HepG2 (cell line): ENCODE data around the gene TMEM217. TPM values are rescaled to one million over a fixed set of nuclear protein-coding genes. Genes with fewer than 3 reads are reported as not detected.

Experiments used
- ARID3A ChIP-seq: IDR thresholded peaks from 2 replicates; pipeline ENCODE4 v1.6.1; 2012; ENCODE audit warnings: low read depth, low read length, improper control_type of control experiment
- BRD4 ChIP-seq: sonication (generic); formaldehyde crosslinking; IDR thresholded peaks from 2 replicates; pipeline ENCODE4 v1.4.0; 2020; ENCODE audit warnings: missing genetic modification reagents
- CC2D1A ChIP-seq: sonication (generic); formaldehyde crosslinking; IDR thresholded peaks from 2 replicates; pipeline ENCODE4 v1.8.1; 2023; ENCODE audit warnings: mild to moderate bottlenecking, missing genetic modification reagents
- CENPBD1 ChIP-seq: sonication (generic); formaldehyde crosslinking; IDR thresholded peaks from 2 replicates; pipeline ENCODE4 v1.8.0; 2022; ENCODE audit warnings: missing genetic modification reagents, low read depth, mild to moderate bottlenecking, borderline replicate concordance
- DBP ChIP-seq: sonication (generic); formaldehyde crosslinking; IDR thresholded peaks from 2 replicates; pipeline ENCODE4 v1.4.0; 2020; ENCODE audit warnings: missing genetic modification reagents; ENCODE audit errors: not compliant biosample characterization
- EP300 ChIP-seq, 3 experiments: sonication (generic) in 1 of 3; formaldehyde crosslinking in 1 of 3; IDR thresholded peaks; 2 replicates each; pipeline versions ENCODE4 v1.5.1 to v1.6.1; 2011 to 2020; ENCODE audit warnings: low read depth in 2 of 3, low read length in 2 of 3, borderline replicate concordance in 1 of 3, improper control_type of control experiment in 1 of 3, mild to moderate bottlenecking in 1 of 3, missing genetic modification reagents in 1 of 3, moderate library complexity in 1 of 3
- IRF9 ChIP-seq: sonication (generic); formaldehyde crosslinking; IDR thresholded peaks from 2 replicates; pipeline ENCODE4 v1.8.0; 2022; ENCODE audit warnings: missing genetic modification reagents, mild to moderate bottlenecking, borderline replicate concordance
- MEIS1 ChIP-seq: sonication (generic); formaldehyde crosslinking; IDR thresholded peaks from 2 replicates; pipeline ENCODE4 v1.9.0; 2021; ENCODE audit warnings: mild to moderate bottlenecking, missing genetic modification reagents, moderate library complexity, borderline replicate concordance
- PCBP2 ChIP-seq: fragments of 200-400 bp; formaldehyde crosslinking; optimal IDR thresholded peaks from 2 replicates; pipeline ENCODE3; 2018; ENCODE audit warnings: low read length, low read depth; ENCODE audit not compliant: poor library complexity, severe bottlenecking
- PRDM15 ChIP-seq: sonication (generic); formaldehyde crosslinking; IDR thresholded peaks from 2 replicates; pipeline ENCODE4 v1.4.0; 2020; ENCODE audit warnings: missing genetic modification reagents
- SATB2 ChIP-seq: sonication (generic); formaldehyde crosslinking; IDR thresholded peaks from 2 replicates; pipeline ENCODE4 v1.5.0; 2020; ENCODE audit warnings: missing genetic modification reagents
- TARDBP ChIP-seq: sonication (generic); formaldehyde crosslinking; IDR thresholded peaks from 2 replicates; pipeline ENCODE4 v1.8.0; 2022; ENCODE audit warnings: mild to moderate bottlenecking, missing genetic modification reagents
- TCF12 ChIP-seq, 2 experiments: fragments of 450-650 bp in 1 of 2; sonication (generic) in 1 of 2; formaldehyde crosslinking in 1 of 2; IDR thresholded peaks; 2 replicates each; pipeline versions ENCODE4 v1.6.1 to v1.8.0; 2017 to 2022; ENCODE audit warnings: antibody characterized with exemption in 1 of 2, mild to moderate bottlenecking in 1 of 2, missing genetic modification reagents in 1 of 2, moderate library complexity in 1 of 2
- TCF7L2 ChIP-seq: IDR thresholded peaks from 2 replicates; pipeline ENCODE4 v1.6.1; 2011; ENCODE audit warnings: mild to moderate bottlenecking, low read depth, low read length, moderate library complexity
- ZFYVE20 ChIP-seq: sonication (generic); formaldehyde crosslinking; IDR thresholded peaks from 2 replicates; pipeline ENCODE4 v1.8.0; 2023; ENCODE audit warnings: low read depth, mild to moderate bottlenecking, moderate library complexity, missing genetic modification reagents, borderline replicate concordance
- ZNF557 ChIP-seq: sonication (generic); formaldehyde crosslinking; IDR thresholded peaks from 2 replicates; pipeline ENCODE4 v1.4.0; 2020; ENCODE audit warnings: missing genetic modification reagents
- ZNF749 ChIP-seq: sonication (generic); formaldehyde crosslinking; IDR thresholded peaks from 2 replicates; pipeline ENCODE4 v1.8.0; 2022; ENCODE audit warnings: mild to moderate bottlenecking, missing genetic modification reagents, moderate library complexity, borderline replicate concordance
- polyA plus RNA-seq, 8 experiments: library from polyadenylated mRNA; depleted of rRNA in 3 of 8; stranded (reverse) in 7 of 8; unstranded in 1 of 8; fragments of >200 nt; fragmentation: Illumina TruSeq in 4 of 8; extraction: Trizol in 4 of 8; gene quantifications; 2 replicates each; pipeline versions ENCODE4 v1.2.1 to v1.2.3, GENCODE V29; 2011 to 2016; ENCODE audit warnings: low read depth in 4 of 8, missing spikeins in 1 of 8, mixed read lengths in 1 of 8; ENCODE audit not compliant: insufficient read depth in 1 of 8
- total RNA-seq, 5 experiments: library from RNA; depleted of rRNA; stranded (reverse); fragments of >200 nt; fragmentation: Illumina TruSeq; extraction: Trizol; gene quantifications; 2 replicates each; pipeline ENCODE4 v1.2.3, GENCODE V29; 2016; ENCODE audit warnings: low read depth in 1 of 5
- TF ChIP-seq, protein P1 (sequence below): IDR thresholded peaks from 2 replicates; pipeline ENCODE4 v1.6.1; 2012; ENCODE audit warnings: inconsistent platforms

Gene TMEM217
- total and polyA plus RNA-seq, 2 of the 13 experiments (the other 11 are each of a cell fraction or from before 2014, with no cell fraction given): 2.3 to 3.4 TPM

- TF ChIP-seq MEIS1 (CRISPR knock-in tag) (no peak; the same call in 1 of the 2 replicates), CC2D1A (CRISPR knock-in tag) (no peak), TCF7L2 (peak; percentile 97), CENPBD1 (CRISPR knock-in tag) (no peak; the same call in 1 of the 2 replicates), ZFYVE20 (CRISPR knock-in tag) (no peak), ARID3A (peak; percentile 70; the same call in 1 of the 2 replicates), EP300 (IDR thresholded peaks at IDR 0.05; ENCODE audit: low read depth in 2 of 2, low read length in 2 of 2) (peak in 1 of 2 experiments; percentile 94; a peak in 2 of 4 replicates), EP300 (CRISPR knock-in tag; IDR thresholded peaks at IDR 0.05; ENCODE audit: borderline replicate concordance) (peak; percentile 84), TCF12 (IDR thresholded peaks at IDR 0.05) (no peak), TCF12 (CRISPR knock-in tag; IDR thresholded peaks at IDR 0.05) (0 out of 2 replicates have a peak, but pooled peaks have one; percentile 73), PCBP2 (no peak), ZNF557 (CRISPR knock-in tag) (0 out of 2 replicates have a peak, but pooled peaks have one; percentile 62), TARDBP (CRISPR knock-in tag) (peak; percentile 86), DBP (no peak), IRF9 (CRISPR knock-in tag) (0 out of 2 replicates have a peak, but pooled peaks have one; percentile 6), ZNF749 (CRISPR knock-in tag) (no peak), PRDM15 (CRISPR knock-in tag) (peak; percentile 56; the same call in 1 of the 2 replicates), BRD4 (CRISPR knock-in tag) (peak; percentile 48; the same call in 1 of the 2 replicates), SATB2 (CRISPR knock-in tag) (0 out of 2 replicates have a peak, but pooled peaks have one; percentile 20)
- TF ChIP-seq, protein P1, sequence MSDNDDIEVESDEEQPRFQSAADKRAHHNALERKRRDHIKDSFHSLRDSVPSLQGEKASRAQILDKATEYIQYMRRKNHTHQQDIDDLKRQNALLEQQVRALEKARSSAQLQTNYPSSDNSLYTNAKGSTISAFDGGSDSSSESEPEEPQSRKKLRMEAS: peak; percentile 97
These were observed 85.8 kb downstream of the TMEM217 start (continued) for GRCh38 chr6:37171970-37172812.
